ENCODE data around the gene MZT2A. TPM values are rescaled to one million over a fixed set of nuclear protein-coding genes. Genes with fewer than 3 reads are reported as not detected.
A peak's percentile ranks its signal among the peaks of the same experiment; 100 is the strongest.
"Not testable (repeated sequence)": the region's sequence is repeated elsewhere in the genome, so short reads cannot be mapped to it uniquely, and the experiment has no call there.

Gene MZT2A
- total RNA-seq, 4 donors from 2014 or later, result 62.3 to 112 (median 89.2) TPM

- not testable (repeated sequence) for H3K4me3 ChIP-seq
- peaks cover 0 to 18% (median 0%) of the 10 kb centered on the region in 3 donors for H3K4me1 ChIP-seq
These were observed 39.5 kb upstream of the MZT2A start for GRCh38 chr2:131531547-131532185.

GRCh38 chr2:131530626-131531344, 38.6 kb upstream of the MZT2A start:
- not testable (repeated sequence) for H3K27ac ChIP-seq, H3K9me3 ChIP-seq, H3K27me3 ChIP-seq, ATAC-seq, H3K36me3 ChIP-seq, H3K4me3 ChIP-seq
- WGBS, 2 donors (ENCODE audit: low coverage in 1 of 2), result 60% methylated on average over 2 of the region's 22 CpGs; no CpG with 5 or more reads in 1 of the 2 donors
- peaks cover 0 to 18% (median 0%) of the 10 kb centered on the region in 3 donors for H3K4me1 ChIP-seq

More at GRCh38 chr2:131531547-131532185, 39.5 kb upstream of the MZT2A start:
- H3K27ac ChIP-seq, H3K9me3 ChIP-seq, ATAC-seq, H3K36me3 ChIP-seq, H3K27me3 ChIP-seq: not testable (repeated sequence)
- WGBS, 2 donors (ENCODE audit: low coverage in 1 of 2), result no CpG with 5 or more reads among the region's 11 CpGs

GRCh38 chr2:131529864-131530445, 37.8 kb upstream of the MZT2A start:
- H3K27me3 ChIP-seq, H3K9me3 ChIP-seq, ATAC-seq, H3K27ac ChIP-seq, H3K36me3 ChIP-seq, H3K4me3 ChIP-seq: not testable (repeated sequence)
- no CpG with 5 or more reads among the region's 5 CpGs for WGBS, 2 donors (ENCODE audit: low coverage in 1 of 2)
- H3K4me1 ChIP-seq, result peaks cover 0 to 18% (median 0%) of the 10 kb centered on the region in 3 donors

- not testable (repeated sequence) for H3K27ac ChIP-seq, H3K9me3 ChIP-seq, ATAC-seq, H3K27me3 ChIP-seq, H3K36me3 ChIP-seq
- Histone ChIP-seq H3K4me1 (peaks cover 0 to 18% (median 0%) of the 10 kb centered on the region in 3 donors), H3K4me3 (peak overlapping the region; percentile 42 to 49)
- WGBS, 2 donors (ENCODE audit: low coverage in 1 of 2), result 100% methylated on average over 2 of the region's 26 CpGs; no CpG with 5 or more reads in 1 of the 2 donors
These were observed 37.0 kb upstream of the MZT2A start for GRCh38 chr2:131528981-131529863.

GRCh38 chr2:131527131-131528001, 35.2 kb upstream of the MZT2A start, which contains the start of gene CCDC74A:
TSS of gene CCDC74A (plus strand) at chr2:131527888. CDS start at chr2:131527971, 83 bp downstream.
- H3K27me3 ChIP-seq, H3K9me3 ChIP-seq, H3K36me3 ChIP-seq: not testable (repeated sequence)
- Histone ChIP-seq H3K4me3 (peak within 1 kb of the TSS; percentile 42 to 49), H3K4me1 (peaks cover 0 to 18% (median 0%) of the 10 kb centered on the region in 3 donors), H3K27ac (peak within 1 kb of the TSS in 3 of 4 donors; percentile 29 to 51 (median 45))
- WGBS, 2 donors (ENCODE audit: low coverage in 1 of 2), result 51 to 96% methylated on average over 8 to 9 of the region's 47 CpGs
- ATAC-seq, result peak; percentile 86

GRCh38 chr2:131525256-131525655, 33.1 kb upstream of the MZT2A start:
- H3K9me3 ChIP-seq, ATAC-seq, H3K27ac ChIP-seq, H3K4me3 ChIP-seq, H3K27me3 ChIP-seq: not testable (repeated sequence)
- Histone ChIP-seq H3K36me3 (peaks cover 0 to 14% of the 10 kb centered on the region in 2 donors), H3K4me1 (peaks cover 0 to 18% (median 0%) of the 10 kb centered on the region in 3 donors)
- 79% methylated on average over 2 of the region's 2 CpGs; no CpG with 5 or more reads in 1 of the 2 donors for WGBS, 2 donors (ENCODE audit: low coverage in 1 of 2)

GRCh38 chr2:131521961-131522781, 30.0 kb upstream of the MZT2A start:
- H3K27me3 ChIP-seq, result no peaks in the 10 kb centered on the region
- no peaks in the 10 kb centered on the region for H3K9me3 ChIP-seq
- no peak overlapping the region for H3K27ac ChIP-seq
- H3K4me3 ChIP-seq, result no peak overlapping the region
- no peak for TF ChIP-seq CTCF (IDR thresholded peaks at IDR 0.05)
- no peak for TF ChIP-seq POLR2AphosphoS5 (IDR thresholded peaks at IDR 0.05)
- no peak for TF ChIP-seq POLR2A (IDR thresholded peaks at IDR 0.05)
- no peak for TF ChIP-seq EP300 (IDR thresholded peaks at IDR 0.05)
- WGBS, 2 donors (ENCODE audit: low coverage in 1 of 2), result 75 to 86% methylated on average over 1 to 6 of the region's 20 CpGs
- no peak for ATAC-seq
- peaks cover 0 to 45% of the 10 kb centered on the region in 2 donors for H3K36me3 ChIP-seq
- H3K4me1 ChIP-seq, result peaks cover 0 to under 1% (median 0%) of the 10 kb centered on the region in 3 donors

GRCh38 chr2:131521524-131521923, 29.3 kb upstream of the MZT2A start:
- 64 to 90% methylated on average over 2 to 3 of the region's 6 CpGs for WGBS, 2 donors (ENCODE audit: low coverage in 1 of 2)
- H3K4me1 ChIP-seq, H3K9me3 ChIP-seq, ATAC-seq, H3K4me3 ChIP-seq, H3K27me3 ChIP-seq, H3K27ac ChIP-seq: not testable (repeated sequence)
- H3K36me3 ChIP-seq, result peaks cover 0 to 52% of the 10 kb centered on the region in 2 donors

Measured in gastroesophageal sphincter (tissue), 4 donors.